ENCODE results near the gene KCNMA1.
"Not testable (repeated sequence)": the region's sequence is repeated elsewhere in the genome, so short reads cannot be mapped to it uniquely, and the experiment has no call there.

KCNMA1 gene

DNA sequence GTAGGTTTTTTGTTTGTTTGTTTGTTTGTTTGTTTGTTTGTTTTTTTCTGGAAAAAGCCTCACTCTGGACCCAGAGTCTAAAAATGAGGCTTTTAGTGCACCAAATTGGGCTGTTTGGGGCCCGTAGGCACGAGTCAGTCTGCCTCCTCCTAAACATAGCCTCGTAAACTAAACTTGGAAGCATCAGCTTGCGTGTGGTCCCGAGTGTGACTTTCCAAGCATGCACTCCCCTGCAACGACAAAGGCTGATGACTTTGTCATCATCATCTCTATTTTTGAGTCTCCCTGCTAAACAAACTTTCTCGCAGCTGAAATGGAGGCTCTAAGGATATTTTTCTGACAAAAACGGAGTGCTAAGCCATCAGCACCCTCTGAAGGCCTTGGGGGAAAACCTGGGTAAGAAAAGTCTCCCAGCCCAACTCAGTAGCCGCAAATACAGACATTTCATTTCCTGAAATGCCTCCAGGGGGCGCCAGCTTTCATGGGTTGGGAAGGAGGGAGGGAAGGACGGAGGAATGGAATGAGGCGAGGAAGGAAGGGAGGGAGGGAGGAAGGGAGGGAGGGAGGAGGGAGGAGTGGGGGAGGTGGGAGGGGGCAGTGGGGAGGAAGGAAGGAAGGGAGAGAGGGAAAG, 245.9 kb downstream of the KCNMA1 start:
- Histone ChIP-seq H3K27ac (no peak overlapping the region), H3K36me3 (ENCODE audit: control insufficient read depth, insufficient read depth, low read length) (no peaks in the 10 kb centered on the region), H3K4me3 (ENCODE audit: low read depth, low read length) (no peak overlapping the region), H3K4me1 (no peaks in the 10 kb centered on the region), H3K9ac (no peak overlapping the region), H3K79me2 (no peaks in the 10 kb centered on the region), H2AFZ (peak overlapping the region; percentile 60), H3K9me3 (ENCODE audit: control insufficient read depth, low read length) (no peaks in the 10 kb centered on the region), H3K27me3 (ENCODE audit: control insufficient read depth, insufficient read depth, low read length) (no peaks in the 10 kb centered on the region), H3K4me2 (ENCODE audit: low read length) (no peak overlapping the region)
- TF ChIP-seq, protein P1, sequence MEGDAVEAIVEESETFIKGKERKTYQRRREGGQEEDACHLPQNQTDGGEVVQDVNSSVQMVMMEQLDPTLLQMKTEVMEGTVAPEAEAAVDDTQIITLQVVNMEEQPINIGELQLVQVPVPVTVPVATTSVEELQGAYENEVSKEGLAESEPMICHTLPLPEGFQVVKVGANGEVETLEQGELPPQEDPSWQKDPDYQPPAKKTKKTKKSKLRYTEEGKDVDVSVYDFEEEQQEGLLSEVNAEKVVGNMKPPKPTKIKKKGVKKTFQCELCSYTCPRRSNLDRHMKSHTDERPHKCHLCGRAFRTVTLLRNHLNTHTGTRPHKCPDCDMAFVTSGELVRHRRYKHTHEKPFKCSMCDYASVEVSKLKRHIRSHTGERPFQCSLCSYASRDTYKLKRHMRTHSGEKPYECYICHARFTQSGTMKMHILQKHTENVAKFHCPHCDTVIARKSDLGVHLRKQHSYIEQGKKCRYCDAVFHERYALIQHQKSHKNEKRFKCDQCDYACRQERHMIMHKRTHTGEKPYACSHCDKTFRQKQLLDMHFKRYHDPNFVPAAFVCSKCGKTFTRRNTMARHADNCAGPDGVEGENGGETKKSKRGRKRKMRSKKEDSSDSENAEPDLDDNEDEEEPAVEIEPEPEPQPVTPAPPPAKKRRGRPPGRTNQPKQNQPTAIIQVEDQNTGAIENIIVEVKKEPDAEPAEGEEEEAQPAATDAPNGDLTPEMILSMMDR (IDR thresholded peaks at IDR 0.05): peak; percentile 51

DNA sequence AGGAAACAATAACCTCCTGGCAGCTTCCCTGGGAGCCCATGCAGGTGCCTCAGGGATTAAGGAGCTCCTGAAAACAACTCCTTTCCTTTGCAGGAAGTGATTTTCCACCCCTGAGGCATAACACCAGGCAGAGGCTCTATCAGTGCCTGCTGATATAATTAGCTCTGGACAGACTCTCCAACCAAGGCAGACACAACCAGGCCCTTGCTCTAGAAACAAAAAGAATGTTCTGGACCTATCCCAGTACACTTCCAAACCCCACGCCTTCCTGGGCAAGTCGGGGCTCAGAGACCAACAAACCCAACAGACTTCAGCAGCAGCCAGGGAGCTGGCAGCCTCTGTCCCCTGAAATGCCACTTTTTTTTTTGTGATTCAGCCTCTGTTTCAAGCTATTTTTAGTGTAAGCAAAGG, 247.1 kb downstream of the KCNMA1 start:
- TF ChIP-seq, protein P1 (IDR thresholded peaks at IDR 0.05): no peak
- Histone ChIP-seq H3K9ac (no peak overlapping the region), H3K27ac (no peak overlapping the region), H3K4me1 (no peaks in the 10 kb centered on the region), H3K4me2 (ENCODE audit: low read length) (no peak overlapping the region), H3K27me3 (ENCODE audit: control insufficient read depth, insufficient read depth, low read length) (no peaks in the 10 kb centered on the region), H2AFZ (no peak overlapping the region), H3K4me3 (ENCODE audit: low read depth, low read length) (no peak overlapping the region), H3K9me3 (ENCODE audit: control insufficient read depth, low read length) (no peaks in the 10 kb centered on the region), H3K36me3 (ENCODE audit: control insufficient read depth, insufficient read depth, low read length) (no peaks in the 10 kb centered on the region), H3K79me2 (no peaks in the 10 kb centered on the region)

DNA sequence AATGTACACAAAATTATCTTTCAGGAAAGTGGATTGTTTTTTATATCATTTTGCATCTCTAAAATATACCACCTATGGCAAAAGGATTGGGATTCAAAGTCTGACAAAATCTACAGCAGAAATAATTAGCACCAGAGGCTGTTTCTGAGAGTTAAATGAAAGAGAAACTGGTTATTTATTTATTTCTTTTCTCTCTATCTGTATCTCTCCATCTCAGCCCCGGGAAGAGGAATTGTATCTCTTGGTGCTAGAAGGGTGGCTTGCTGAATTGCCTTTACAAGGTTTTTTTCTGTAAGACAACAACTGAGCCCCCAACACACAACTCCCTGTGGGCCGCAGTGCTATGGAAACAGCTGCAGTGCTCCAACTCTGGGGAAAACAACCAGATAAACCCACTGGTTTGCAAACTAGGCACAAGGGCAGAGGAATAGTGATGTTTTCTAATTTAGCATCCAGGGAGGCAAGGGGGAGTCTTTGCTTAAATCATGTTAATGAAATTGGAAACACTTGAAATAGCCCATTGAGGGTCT, 249.0 kb downstream of the KCNMA1 start:
- Histone ChIP-seq H3K27me3 (ENCODE audit: control insufficient read depth, insufficient read depth, low read length) (no peaks in the 10 kb centered on the region), H2AFZ (no peak overlapping the region), H3K4me1 (no peaks in the 10 kb centered on the region), H3K27ac (no peak overlapping the region), H3K9me3 (ENCODE audit: control insufficient read depth, low read length) (no peaks in the 10 kb centered on the region), H3K4me3 (ENCODE audit: low read depth, low read length) (no peak overlapping the region), H3K9ac (no peak overlapping the region), H3K79me2 (no peaks in the 10 kb centered on the region), H3K36me3 (ENCODE audit: control insufficient read depth, insufficient read depth, low read length) (no peaks in the 10 kb centered on the region), H3K4me2 (ENCODE audit: low read length) (no peak overlapping the region)
- TF ChIP-seq, protein P1 (IDR thresholded peaks at IDR 0.05): no peak

- not testable (repeated sequence) for H3K4me2 ChIP-seq (ENCODE audit: low read length); H3K4me1 ChIP-seq; H3K9me3 ChIP-seq (ENCODE audit: control insufficient read depth, low read length); H3K36me3 ChIP-seq (ENCODE audit: control insufficient read depth, insufficient read depth, low read length); H3K4me3 ChIP-seq (ENCODE audit: low read depth, low read length); H3K9ac ChIP-seq; H3K79me2 ChIP-seq; H3K27ac ChIP-seq; H3K27me3 ChIP-seq (ENCODE audit: control insufficient read depth, insufficient read depth, low read length); H2AFZ ChIP-seq
These were observed 249.9 kb downstream of the KCNMA1 start for GRCh38 chr10:77387701-77388100.

GRCh38 chr10:77387247-77387646, 250.4 kb downstream of the KCNMA1 start:
- TF ChIP-seq, protein P1 (IDR thresholded peaks at IDR 0.05): no peak
- no peaks in the 10 kb centered on the region for H3K9me3 ChIP-seq (ENCODE audit: control insufficient read depth, low read length)
- no peaks in the 10 kb centered on the region for H3K4me1 ChIP-seq
- no peak overlapping the region for H3K4me3 ChIP-seq (ENCODE audit: low read depth, low read length)
- no peaks in the 10 kb centered on the region for H3K79me2 ChIP-seq
- no peaks in the 10 kb centered on the region for H3K27me3 ChIP-seq (ENCODE audit: control insufficient read depth, insufficient read depth, low read length)
- H3K4me2 ChIP-seq (ENCODE audit: low read length): no peak overlapping the region
- H3K27ac ChIP-seq: no peak overlapping the region
- no peaks in the 10 kb centered on the region for H3K36me3 ChIP-seq (ENCODE audit: control insufficient read depth, insufficient read depth, low read length)
- no peak overlapping the region for H3K9ac ChIP-seq
- no peak overlapping the region for H2AFZ ChIP-seq

Data from parathyroid adenoma (tissue), 2 donors.